Measurements from ENCODE around the gene SORCS1. TPM values are rescaled to one million over a fixed set of nuclear protein-coding genes. Genes with fewer than 3 reads are reported as not detected.

SORCS1 gene
- total RNA-seq, 1 experiment from 2014 or later = not detected

DNA sequence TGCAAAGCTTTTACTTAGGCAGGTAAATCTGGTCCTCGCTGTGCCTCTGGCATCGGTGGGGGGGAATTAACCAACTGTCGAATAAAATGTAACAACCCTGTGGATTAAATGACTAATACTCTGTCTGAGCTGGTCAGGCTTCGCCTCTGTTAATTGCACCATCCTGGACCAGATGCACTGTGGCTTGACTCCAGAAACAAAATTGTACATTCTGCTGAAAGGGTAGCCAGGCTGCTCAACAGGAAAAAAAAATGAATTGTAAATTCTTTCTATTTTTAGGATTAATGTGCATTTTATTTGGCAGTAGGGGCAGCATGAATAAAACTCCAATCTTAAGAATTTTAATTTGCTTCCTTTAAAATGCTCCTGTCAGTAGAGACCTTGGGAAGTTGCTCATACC, 389.4 kb downstream of the SORCS1 start:
- ATAC-seq (no peak), DNase-seq (ENCODE audit: low read depth, low spot score) (no peak)
- Histone ChIP-seq H3K36me3 (ENCODE audit: control insufficient read depth in 1 of 2, insufficient read depth in 2 of 2, low read length in 2 of 2) (no peaks in the 10 kb centered on the region), H3K4me2 (ENCODE audit: low read length) (no peak overlapping the region), H3K9me3 (ENCODE audit: control insufficient read depth in 1 of 2, insufficient read depth in 1 of 2, low read depth in 1 of 2, low read length in 2 of 2) (peaks cover 15 to 46% of the 10 kb centered on the region in 2 experiments; a peak in 2 of 4 replicates), H3K79me2 (ENCODE audit: insufficient read depth, low read length) (no peaks in the 10 kb centered on the region), H4K20me1 (ENCODE audit: insufficient read depth) (no peaks in the 10 kb centered on the region), H3K4me1 (ENCODE audit: control insufficient read depth in 1 of 2, insufficient read depth in 2 of 2, low read length in 2 of 2) (no peaks in the 10 kb centered on the region), H3K9me2 (ENCODE audit: insufficient read depth) (no peaks in the 10 kb centered on the region), H3K9ac (ENCODE audit: low read length) (no peak overlapping the region), H3K4me3 (replicated peaks in 1 of 2; ENCODE audit: low read depth in 1 of 2, low read length in 2 of 2) (no peak overlapping the region), H3K27ac (ENCODE audit: low read depth, low read length) (no peak overlapping the region), H3K27me3 (ENCODE audit: insufficient read depth, low read length) (no peaks in the 10 kb centered on the region), H2AFZ (ENCODE audit: low read depth, low read length, poor library complexity, severe bottlenecking) (no peak overlapping the region)
- no TSS peak for BruUV-seq (replicated peaks)
- POLR2A ChIA-PET = no interaction called here
- intact Hi-C loops (cut with micrococcal nuclease) = no loop called here
- RAD21 ChIA-PET (ENCODE audit: low non-redundant PET in 1 of 2, low total read pairs in 2 of 2, uncharacterized antibody in 2 of 2, unreplicated experiment in 2 of 2) = no interaction called here
- CTCF ChIA-PET = no interaction called here
- no peak for TF ChIP-seq CEBPB (IDR thresholded peaks at IDR 0.05; ENCODE audit: low read depth)
- TF ChIP-seq ZNF274 (IDR thresholded peaks at IDR 0.05; ENCODE audit: low read depth, low read length) = no peak
- no peak for TF ChIP-seq ELF1 (IDR thresholded peaks at IDR 0.05; ENCODE audit: borderline replicate concordance, low read depth)
- TF ChIP-seq JUND (IDR thresholded peaks at IDR 0.05) = no peak
- TF ChIP-seq, protein P1, sequence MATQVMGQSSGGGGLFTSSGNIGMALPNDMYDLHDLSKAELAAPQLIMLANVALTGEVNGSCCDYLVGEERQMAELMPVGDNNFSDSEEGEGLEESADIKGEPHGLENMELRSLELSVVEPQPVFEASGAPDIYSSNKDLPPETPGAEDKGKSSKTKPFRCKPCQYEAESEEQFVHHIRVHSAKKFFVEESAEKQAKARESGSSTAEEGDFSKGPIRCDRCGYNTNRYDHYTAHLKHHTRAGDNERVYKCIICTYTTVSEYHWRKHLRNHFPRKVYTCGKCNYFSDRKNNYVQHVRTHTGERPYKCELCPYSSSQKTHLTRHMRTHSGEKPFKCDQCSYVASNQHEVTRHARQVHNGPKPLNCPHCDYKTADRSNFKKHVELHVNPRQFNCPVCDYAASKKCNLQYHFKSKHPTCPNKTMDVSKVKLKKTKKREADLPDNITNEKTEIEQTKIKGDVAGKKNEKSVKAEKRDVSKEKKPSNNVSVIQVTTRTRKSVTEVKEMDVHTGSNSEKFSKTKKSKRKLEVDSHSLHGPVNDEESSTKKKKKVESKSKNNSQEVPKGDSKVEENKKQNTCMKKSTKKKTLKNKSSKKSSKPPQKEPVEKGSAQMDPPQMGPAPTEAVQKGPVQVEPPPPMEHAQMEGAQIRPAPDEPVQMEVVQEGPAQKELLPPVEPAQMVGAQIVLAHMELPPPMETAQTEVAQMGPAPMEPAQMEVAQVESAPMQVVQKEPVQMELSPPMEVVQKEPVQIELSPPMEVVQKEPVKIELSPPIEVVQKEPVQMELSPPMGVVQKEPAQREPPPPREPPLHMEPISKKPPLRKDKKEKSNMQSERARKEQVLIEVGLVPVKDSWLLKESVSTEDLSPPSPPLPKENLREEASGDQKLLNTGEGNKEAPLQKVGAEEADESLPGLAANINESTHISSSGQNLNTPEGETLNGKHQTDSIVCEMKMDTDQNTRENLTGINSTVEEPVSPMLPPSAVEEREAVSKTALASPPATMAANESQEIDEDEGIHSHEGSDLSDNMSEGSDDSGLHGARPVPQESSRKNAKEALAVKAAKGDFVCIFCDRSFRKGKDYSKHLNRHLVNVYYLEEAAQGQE (IDR thresholded peaks at IDR 0.05; ENCODE audit: low read depth) = no peak
- TF ChIP-seq, protein P2, sequence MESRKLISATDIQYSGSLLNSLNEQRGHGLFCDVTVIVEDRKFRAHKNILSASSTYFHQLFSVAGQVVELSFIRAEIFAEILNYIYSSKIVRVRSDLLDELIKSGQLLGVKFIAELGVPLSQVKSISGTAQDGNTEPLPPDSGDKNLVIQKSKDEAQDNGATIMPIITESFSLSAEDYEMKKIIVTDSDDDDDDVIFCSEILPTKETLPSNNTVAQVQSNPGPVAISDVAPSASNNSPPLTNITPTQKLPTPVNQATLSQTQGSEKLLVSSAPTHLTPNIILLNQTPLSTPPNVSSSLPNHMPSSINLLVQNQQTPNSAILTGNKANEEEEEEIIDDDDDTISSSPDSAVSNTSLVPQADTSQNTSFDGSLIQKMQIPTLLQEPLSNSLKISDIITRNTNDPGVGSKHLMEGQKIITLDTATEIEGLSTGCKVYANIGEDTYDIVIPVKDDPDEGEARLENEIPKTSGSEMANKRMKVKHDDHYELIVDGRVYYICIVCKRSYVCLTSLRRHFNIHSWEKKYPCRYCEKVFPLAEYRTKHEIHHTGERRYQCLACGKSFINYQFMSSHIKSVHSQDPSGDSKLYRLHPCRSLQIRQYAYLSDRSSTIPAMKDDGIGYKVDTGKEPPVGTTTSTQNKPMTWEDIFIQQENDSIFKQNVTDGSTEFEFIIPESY (IDR thresholded peaks at IDR 0.05; ENCODE audit: extremely low read depth, insufficient replicate concordance, low read length) = no peak
- TF ChIP-seq EZH2 (IDR thresholded peaks at IDR 0.05) = no peak
- no peak for TF ChIP-seq YY1 (IDR thresholded peaks at IDR 0.05; ENCODE audit: extremely low read depth, insufficient replicate concordance, low read depth, low read length)
- no peak for TF ChIP-seq POLR2A (IDR thresholded peaks at IDR 0.05; ENCODE audit: borderline replicate concordance, extremely low read depth, insufficient read depth, insufficient read length)
- TF ChIP-seq CBX3 (IDR thresholded peaks at IDR 0.05; ENCODE audit: low read depth) = no peak
- TF ChIP-seq SIN3A (IDR thresholded peaks at IDR 0.05; ENCODE audit: low read depth) = no peak
- no peak for TF ChIP-seq EZH2phosphoT487 (IDR thresholded peaks at IDR 0.05; ENCODE audit: borderline replicate concordance)
- TF ChIP-seq TCF7L2 (IDR thresholded peaks at IDR 0.05; ENCODE audit: borderline replicate concordance, extremely low read depth, insufficient read depth, insufficient read length) = no peak
- no peak for TF ChIP-seq SRF (IDR thresholded peaks at IDR 0.05; ENCODE audit: low read depth)
- no peak for TF ChIP-seq RAD21 (IDR thresholded peaks at IDR 0.05; ENCODE audit: low read depth)
- no peak for TF ChIP-seq ZFX (IDR thresholded peaks at IDR 0.05)
- no peak for TF ChIP-seq POLR2AphosphoS5 (IDR thresholded peaks at IDR 0.05; ENCODE audit: low read depth, low read length)
- TF ChIP-seq, protein P3, sequence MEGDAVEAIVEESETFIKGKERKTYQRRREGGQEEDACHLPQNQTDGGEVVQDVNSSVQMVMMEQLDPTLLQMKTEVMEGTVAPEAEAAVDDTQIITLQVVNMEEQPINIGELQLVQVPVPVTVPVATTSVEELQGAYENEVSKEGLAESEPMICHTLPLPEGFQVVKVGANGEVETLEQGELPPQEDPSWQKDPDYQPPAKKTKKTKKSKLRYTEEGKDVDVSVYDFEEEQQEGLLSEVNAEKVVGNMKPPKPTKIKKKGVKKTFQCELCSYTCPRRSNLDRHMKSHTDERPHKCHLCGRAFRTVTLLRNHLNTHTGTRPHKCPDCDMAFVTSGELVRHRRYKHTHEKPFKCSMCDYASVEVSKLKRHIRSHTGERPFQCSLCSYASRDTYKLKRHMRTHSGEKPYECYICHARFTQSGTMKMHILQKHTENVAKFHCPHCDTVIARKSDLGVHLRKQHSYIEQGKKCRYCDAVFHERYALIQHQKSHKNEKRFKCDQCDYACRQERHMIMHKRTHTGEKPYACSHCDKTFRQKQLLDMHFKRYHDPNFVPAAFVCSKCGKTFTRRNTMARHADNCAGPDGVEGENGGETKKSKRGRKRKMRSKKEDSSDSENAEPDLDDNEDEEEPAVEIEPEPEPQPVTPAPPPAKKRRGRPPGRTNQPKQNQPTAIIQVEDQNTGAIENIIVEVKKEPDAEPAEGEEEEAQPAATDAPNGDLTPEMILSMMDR (IDR thresholded peaks at IDR 0.05 in 2 of 3, conservative IDR thresholded peaks at IDR 0.05 in 1 of 3; ENCODE audit: borderline replicate concordance in 1 of 3, insufficient read depth in 1 of 3, low read depth in 2 of 3, low read length in 2 of 3) = no peak

All from HCT116 (cell line).